ENCODE measurements around the gene ATG16L1. TPM values are rescaled to one million over a fixed set of nuclear protein-coding genes. Genes with fewer than 3 reads are reported as not detected.

The ATG16L1 gene
- total and polyA plus RNA-seq, 2 donors (not counting 3 experiments of a cell fraction or from before 2014, with no cell fraction given) = 18.1 to 29.8 TPM

- Histone ChIP-seq H3K4me3 (replicated peaks in 1 of 3; ENCODE audit: insufficient read depth in 1 of 3, low read depth in 1 of 3, low read length in 3 of 3) (no peak overlapping the region), H3K79me2 (ENCODE audit: control insufficient read depth, insufficient read depth, low read length) (peaks cover 24% of the 10 kb centered on the region), H2AFZ (ENCODE audit: low read depth, low read length) (no peak overlapping the region), H4K20me1 (replicated peaks; ENCODE audit: control insufficient read depth, extremely low read depth, insufficient read depth, low read length) (no peaks in the 10 kb centered on the region), H3K4me2 (ENCODE audit: insufficient read depth, low read length) (no peak overlapping the region), H3K9me1 (replicated peaks; ENCODE audit: control insufficient read depth, extremely low read depth, insufficient read depth, low read length) (no peaks in the 10 kb centered on the region), H3K4me1 (ENCODE audit: control insufficient read depth, extremely low read depth, insufficient read depth, low read length) (no peaks in the 10 kb centered on the region), H3K27me3 (ENCODE audit: control insufficient read depth in 2 of 2, insufficient read depth in 2 of 2, low read length in 2 of 2) (no peaks in the 10 kb centered on the region), H3K36me3 (ENCODE audit: control insufficient read depth in 2 of 2, extremely low read depth in 1 of 2, insufficient read depth in 2 of 2, low read length in 2 of 2) (peaks cover 28 to 50% of the 10 kb centered on the region in 2 experiments), H3K9ac (replicated peaks; ENCODE audit: extremely low read depth, insufficient read depth, low read length) (no peak overlapping the region), H3K9me3 (replicated peaks; ENCODE audit: control insufficient read depth, insufficient read depth, low read length) (no peaks in the 10 kb centered on the region), H3K27ac (ENCODE audit: insufficient read depth, low read depth, low read length) (no peak overlapping the region)
- no TSS peak for BruUV-seq (replicated peaks)
- no peak for DNase-seq (ENCODE audit: low read depth, low spot score)
- POLR2A ChIA-PET = no interaction called here
- no peak for FAIRE-seq
- TF ChIP-seq POLR2AphosphoS5 (IDR thresholded peaks at IDR 0.05; ENCODE audit: insufficient read depth, low read depth, low read length) = no peak
- CTCF ChIA-PET = no interaction called here
- dilution Hi-C loops (cut with MboI; ENCODE audit: extremely low pct_ligation_motif_present, low sequenced_read_pairs) (no loop called here), intact Hi-C loops (cut with micrococcal nuclease) (no loop called here)
These were observed 9.2 kb downstream of the ATG16L1 start for GRCh38 chr2:233260661-233261060.

- intact Hi-C loops (cut with micrococcal nuclease) (no loop called here), dilution Hi-C loops (cut with MboI; ENCODE audit: extremely low pct_ligation_motif_present, low sequenced_read_pairs) (no loop called here)
- POLR2A ChIA-PET = no interaction called here
- Histone ChIP-seq H3K9me3 (replicated peaks; ENCODE audit: control insufficient read depth, insufficient read depth, low read length) (no peaks in the 10 kb centered on the region), H3K9ac (replicated peaks; ENCODE audit: extremely low read depth, insufficient read depth, low read length) (no peak overlapping the region), H3K79me2 (ENCODE audit: control insufficient read depth, insufficient read depth, low read length) (peaks cover 23% of the 10 kb centered on the region), H3K36me3 (ENCODE audit: control insufficient read depth in 2 of 2, extremely low read depth in 1 of 2, insufficient read depth in 2 of 2, low read length in 2 of 2) (peaks cover 25 to 53% of the 10 kb centered on the region in 2 experiments), H3K27me3 (ENCODE audit: control insufficient read depth in 2 of 2, insufficient read depth in 2 of 2, low read length in 2 of 2) (no peaks in the 10 kb centered on the region), H3K9me1 (replicated peaks; ENCODE audit: control insufficient read depth, extremely low read depth, insufficient read depth, low read length) (no peaks in the 10 kb centered on the region), H4K20me1 (replicated peaks; ENCODE audit: control insufficient read depth, extremely low read depth, insufficient read depth, low read length) (no peaks in the 10 kb centered on the region), H3K4me3 (replicated peaks in 1 of 3; ENCODE audit: insufficient read depth in 1 of 3, low read depth in 1 of 3, low read length in 3 of 3) (no peak overlapping the region), H3K27ac (ENCODE audit: insufficient read depth, low read depth, low read length) (no peak overlapping the region), H2AFZ (ENCODE audit: low read depth, low read length) (no peak overlapping the region), H3K4me1 (ENCODE audit: control insufficient read depth, extremely low read depth, insufficient read depth, low read length) (no peaks in the 10 kb centered on the region), H3K4me2 (ENCODE audit: insufficient read depth, low read length) (no peak overlapping the region)
- FAIRE-seq (no peak), DNase-seq (ENCODE audit: low read depth, low spot score) (no peak)
- TF ChIP-seq POLR2A (IDR thresholded peaks at IDR 0.05; ENCODE audit: low read depth, low read length) = no peak
- no peak for TF ChIP-seq GATA2 (IDR thresholded peaks at IDR 0.05; ENCODE audit: insufficient read depth, insufficient read length, low read depth, low read length)
- TF ChIP-seq JUN (IDR thresholded peaks at IDR 0.05; ENCODE audit: borderline replicate concordance, insufficient read depth, insufficient read length, low read depth) = no peak
- TF ChIP-seq CTCF (IDR thresholded peaks at IDR 0.05; ENCODE audit: extremely low read depth in 1 of 2, insufficient read depth in 1 of 2, low read depth in 1 of 2, low read length in 2 of 2) = no peak
- no peak for TF ChIP-seq FOS (IDR thresholded peaks at IDR 0.05; ENCODE audit: borderline replicate concordance, insufficient read depth, low read length)
- BruUV-seq (replicated peaks) = no TSS peak
- CTCF ChIA-PET = no interaction called here
These were observed 10.5 kb downstream of the ATG16L1 start for GRCh38 chr2:233261819-233262555.
